Osteoblast (primary cell): ENCODE measurements around the gene RANBP6. TPM values are rescaled to one million over a fixed set of nuclear protein-coding genes. Genes with fewer than 3 reads are reported as not detected.

ENCODE experiments used
- DNase-seq: peaks from one replicate; pipeline ENCODE4 v3.0.0; 2011; ENCODE audit warnings: low spot score, mixed read lengths; ENCODE audit not compliant: insufficient read length; ENCODE audit errors: missing footprints
- H2AFZ ChIP-seq: 2 replicates; pipeline ENCODE4 v1.6.0; 2011; ENCODE audit warnings: mild to moderate bottlenecking, low read length
- H3K27ac ChIP-seq: 2 replicates; pipeline ENCODE4 v1.5.1; 2011; ENCODE audit warnings: mild to moderate bottlenecking, low read depth, low read length, moderate library complexity
- H3K27me3 ChIP-seq: 2 replicates; pipeline ENCODE4 v1.6.0; 2012; ENCODE audit warnings: mild to moderate bottlenecking, control low read depth, inconsistent platforms, low read length, moderate library complexity; ENCODE audit not compliant: insufficient read depth
- H3K36me3 ChIP-seq: 2 replicates; pipeline ENCODE4 v1.5.1; 2011; ENCODE audit warnings: mild to moderate bottlenecking, low read length, control low read depth, moderate library complexity; ENCODE audit not compliant: insufficient read depth
- H3K4me1 ChIP-seq: 2 replicates; pipeline ENCODE4 v1.5.1; 2011; ENCODE audit warnings: mild to moderate bottlenecking, low read length, control low read depth, moderate library complexity; ENCODE audit not compliant: insufficient read depth
- H3K4me2 ChIP-seq: 2 replicates; pipeline ENCODE4 v1.6.0; 2011; ENCODE audit warnings: mild to moderate bottlenecking, low read length; ENCODE audit not compliant: insufficient read depth
- H3K4me3 ChIP-seq: fragments of 200-600 bp; sonication (generic); 3 replicates; pipeline ENCODE4 v1.5.1; 2012; ENCODE audit warnings: mild to moderate bottlenecking, low read length, inconsistent platforms; ENCODE audit not compliant: insufficient read depth
- H3K79me2 ChIP-seq: 2 replicates; pipeline ENCODE4 v1.6.0; 2012; ENCODE audit warnings: mild to moderate bottlenecking, low read length, control low read depth, inconsistent platforms; ENCODE audit not compliant: insufficient read depth
- H3K9me3 ChIP-seq: 2 replicates; pipeline ENCODE4 v1.5.1; 2011; ENCODE audit warnings: low read depth, low read length, control low read depth
- H4K20me1 ChIP-seq: 2 replicates; pipeline ENCODE4 v1.6.0; 2012; ENCODE audit warnings: mild to moderate bottlenecking, low read length, control low read depth; ENCODE audit not compliant: insufficient read depth
- CTCF ChIP-seq: IDR thresholded peaks from 2 replicates; pipeline ENCODE4 v1.5.1; 2011; ENCODE audit warnings: mild to moderate bottlenecking, low read depth, low read length, moderate library complexity; ENCODE audit errors: extremely low read depth
- total RNA-seq: library from RNA; depleted of rRNA; stranded (reverse); fragments of >200 nt; gene quantifications from 2 replicates; pipeline ENCODE4 v1.2.3, GENCODE V29; 2012

The RANBP6 gene
- total RNA-seq, 1 donor = 19.9 TPM

DNA sequence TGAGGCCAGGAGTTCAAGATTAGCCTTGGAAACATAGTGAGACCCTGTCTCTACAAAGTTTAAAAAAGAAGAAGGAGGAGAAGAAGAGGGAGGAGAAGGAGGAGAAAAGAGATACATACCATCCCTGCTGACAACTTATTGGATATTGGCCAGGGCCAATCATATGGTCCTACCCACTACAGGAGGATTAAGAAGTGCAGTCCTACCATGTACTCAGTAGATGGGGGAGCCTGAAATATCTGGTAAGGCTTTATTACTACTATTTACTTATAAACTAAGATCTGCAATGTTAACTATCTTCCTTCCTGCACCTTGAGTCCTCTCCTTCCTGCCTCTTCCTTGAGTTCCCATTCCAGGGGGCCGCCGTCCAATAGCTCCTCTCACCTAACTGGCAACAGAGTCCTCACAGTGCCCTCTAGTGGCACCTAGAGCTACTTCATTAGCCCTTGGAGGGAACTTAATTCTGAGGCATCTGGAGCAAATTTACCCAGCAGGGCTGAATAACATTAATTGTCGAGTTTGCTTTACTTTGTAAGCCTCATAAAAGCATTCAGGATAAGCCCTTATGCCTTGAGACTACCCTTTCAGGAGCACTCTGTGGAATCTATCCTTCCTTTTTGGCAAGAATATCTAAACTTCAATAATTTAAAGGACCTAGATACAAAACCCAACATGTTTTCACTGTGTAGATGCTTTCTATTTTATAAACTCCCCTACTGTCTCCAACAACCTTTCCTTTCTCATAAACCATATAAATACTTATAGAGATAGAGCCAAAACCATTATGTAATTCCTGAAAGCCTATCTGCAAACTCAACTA is 39.1 kb upstream of the RANBP6 start:
- Histone ChIP-seq H3K4me2 (no peak overlapping the region), H4K20me1 (no peaks in the 10 kb centered on the region), H3K4me1 (no peaks in the 10 kb centered on the region), H2AFZ (no peak overlapping the region), H3K27me3 (peaks cover 3% of the 10 kb centered on the region), H3K4me3 (no peak overlapping the region), H3K79me2 (no peaks in the 10 kb centered on the region), H3K36me3 (no peaks in the 10 kb centered on the region), H3K27ac (no peak overlapping the region), H3K9me3 (no peaks in the 10 kb centered on the region)
- TF ChIP-seq CTCF = peak; percentile 87
- DNase-seq = no peak

DNA sequence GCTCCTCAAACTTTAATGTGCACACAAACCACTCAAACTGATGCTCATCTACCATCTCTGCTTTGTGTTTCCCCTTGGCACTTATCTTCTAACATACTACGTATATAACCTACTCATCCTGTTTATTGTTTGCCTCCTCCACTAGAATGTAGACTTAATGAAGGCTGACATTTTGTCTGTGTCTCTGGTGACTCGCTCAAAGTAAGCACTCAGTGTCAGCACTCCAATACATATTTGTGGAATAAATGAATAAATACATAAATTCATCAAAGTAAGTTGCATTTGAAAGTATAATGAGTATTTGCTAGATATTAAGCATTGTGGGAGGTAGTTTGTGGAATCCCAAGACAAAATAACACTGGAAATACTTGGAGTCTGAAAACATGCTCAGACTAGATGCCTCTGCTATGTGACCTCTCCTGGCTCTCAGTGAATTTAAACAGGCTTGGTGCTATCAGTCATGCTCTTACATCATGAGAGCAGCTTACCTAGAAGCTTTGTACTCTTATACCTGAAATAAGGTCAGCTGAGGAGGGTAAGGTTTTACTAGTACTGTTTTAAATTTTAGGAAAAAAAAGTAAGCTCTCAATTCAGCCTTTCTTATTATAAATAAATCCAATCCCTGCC is 37.0 kb upstream of the RANBP6 start:
- no peak overlapping the region for H3K4me2 ChIP-seq
- no peak overlapping the region for H3K27ac ChIP-seq
- H4K20me1 ChIP-seq = no peaks in the 10 kb centered on the region
- H3K79me2 ChIP-seq = no peaks in the 10 kb centered on the region
- no peaks in the 10 kb centered on the region for H3K36me3 ChIP-seq
- H3K9me3 ChIP-seq = no peaks in the 10 kb centered on the region
- no peak for DNase-seq
- TF ChIP-seq CTCF = no peak
- H2AFZ ChIP-seq = no peak overlapping the region
- H3K4me1 ChIP-seq = no peaks in the 10 kb centered on the region
- H3K4me3 ChIP-seq = no peak overlapping the region
- H3K27me3 ChIP-seq = peaks cover 12% of the 10 kb centered on the region

DNA sequence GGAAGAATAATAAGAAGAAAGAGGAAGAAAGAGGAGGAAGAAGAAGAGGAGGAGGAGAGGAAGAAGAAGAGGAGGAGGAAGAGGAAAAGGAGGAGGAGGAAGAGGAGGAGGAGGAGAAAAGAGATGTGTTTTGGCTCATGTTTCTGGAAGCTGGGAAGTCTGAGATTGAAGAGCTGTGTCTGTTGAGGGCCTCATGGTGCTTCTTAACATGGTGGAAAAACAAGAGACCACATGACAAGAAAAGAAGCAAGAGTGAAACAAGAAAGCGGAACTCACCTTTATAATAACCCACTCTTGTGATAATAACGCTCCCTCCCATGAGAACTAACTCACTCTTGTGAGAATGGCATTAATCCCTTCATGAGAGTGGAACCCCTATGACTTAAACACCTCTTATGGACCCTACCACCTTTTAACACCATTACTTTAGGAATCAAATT is 36.1 kb upstream of the RANBP6 start:
- Histone ChIP-seq H3K79me2 (no peaks in the 10 kb centered on the region), H2AFZ (no peak overlapping the region), H4K20me1 (no peaks in the 10 kb centered on the region), H3K9me3 (no peaks in the 10 kb centered on the region), H3K27me3 (peaks cover 12% of the 10 kb centered on the region), H3K4me1 (no peaks in the 10 kb centered on the region), H3K27ac (no peak overlapping the region), H3K36me3 (no peaks in the 10 kb centered on the region), H3K4me2 (no peak overlapping the region), H3K4me3 (no peak overlapping the region)
- TF ChIP-seq CTCF = no peak
- no peak for DNase-seq

DNA sequence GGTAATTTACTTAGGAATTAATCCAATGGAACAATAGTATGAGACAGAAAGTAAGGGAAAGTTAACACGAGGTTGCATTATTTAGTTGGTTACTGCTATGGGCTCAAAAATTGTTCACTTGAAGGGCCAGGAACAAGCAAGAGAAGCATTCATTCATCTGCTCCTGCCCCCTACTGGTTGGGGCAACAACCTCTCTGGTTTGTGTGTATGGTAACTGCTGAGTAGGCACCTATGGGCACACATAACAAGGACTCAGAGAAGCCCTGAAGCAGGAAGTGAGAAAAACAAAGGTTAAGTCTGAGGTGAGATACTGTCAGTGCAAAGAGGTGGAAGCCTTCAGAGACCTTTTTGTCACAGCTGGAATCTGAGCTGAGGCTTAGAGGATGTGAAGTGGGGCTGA is 34.4 kb upstream of the RANBP6 start:
- H3K27me3 ChIP-seq = peaks cover 12% of the 10 kb centered on the region
- H3K4me1 ChIP-seq = no peaks in the 10 kb centered on the region
- H3K4me3 ChIP-seq = no peak overlapping the region
- no peaks in the 10 kb centered on the region for H3K79me2 ChIP-seq
- H4K20me1 ChIP-seq = no peaks in the 10 kb centered on the region
- no peak for DNase-seq
- H3K36me3 ChIP-seq = no peaks in the 10 kb centered on the region
- no peaks in the 10 kb centered on the region for H3K9me3 ChIP-seq
- TF ChIP-seq CTCF = peak; percentile 51
- H3K27ac ChIP-seq = no peak overlapping the region
- no peak overlapping the region for H2AFZ ChIP-seq
- H3K4me2 ChIP-seq = no peak overlapping the region
